HepG2 (cell line): ENCODE data around the gene PARN. TPM values are rescaled to one million over a fixed set of nuclear protein-coding genes. Genes with fewer than 3 reads are reported as not detected.
A peak's percentile ranks its signal among the peaks of the same experiment; 100 is the strongest.
"Not testable (repeated sequence)": the region's sequence is repeated elsewhere in the genome, so short reads cannot be mapped to it uniquely, and the experiment has no call there.

Experiments used
- ARHGAP35 ChIP-seq: sonication (generic); formaldehyde crosslinking; IDR thresholded peaks from 2 replicates; pipeline ENCODE4 v1.9.0; 2022; ENCODE audit warnings: mild to moderate bottlenecking, inconsistent platforms, moderate library complexity, missing genetic modification reagents, borderline replicate concordance
- ARID2 ChIP-seq: sonication (generic); formaldehyde crosslinking; IDR thresholded peaks from 2 replicates; pipeline ENCODE4 v1.8.1; 2022; ENCODE audit warnings: mild to moderate bottlenecking, missing genetic modification reagents, borderline replicate concordance
- CEBPG ChIP-seq: IDR thresholded peaks from 2 replicates; pipeline ENCODE4 v1.6.1; 2016
- DDIT3 ChIP-seq: sonication (generic); formaldehyde crosslinking; IDR thresholded peaks from 2 replicates; pipeline ENCODE4 v1.4.0; 2020; ENCODE audit warnings: mild to moderate bottlenecking, missing genetic modification reagents
- ESRRA ChIP-seq: sonication (generic); formaldehyde crosslinking; IDR thresholded peaks from 2 replicates; pipeline ENCODE4 v1.5.1; 2020; ENCODE audit warnings: mild to moderate bottlenecking, low read depth, missing genetic modification reagents
- ETV6 ChIP-seq: sonication (generic); formaldehyde crosslinking; conservative IDR thresholded peaks from 2 replicates; pipeline ENCODE4 v1.4.0; 2020; ENCODE audit warnings: missing genetic modification reagents
- FOSL2 ChIP-seq: sonication (generic); formaldehyde crosslinking; IDR thresholded peaks from 2 replicates; pipeline ENCODE4 v1.4.0; 2020; ENCODE audit warnings: missing genetic modification reagents
- FOXK2 ChIP-seq: fragments of 450-650 bp; IDR thresholded peaks from 2 replicates; pipeline ENCODE4 v1.6.1; 2016
- GFI1 ChIP-seq: sonication (generic); formaldehyde crosslinking; IDR thresholded peaks from 2 replicates; pipeline ENCODE4 v1.5.0; 2020; ENCODE audit warnings: missing genetic modification reagents, mild to moderate bottlenecking, borderline replicate concordance
- IRF2 ChIP-seq: IDR thresholded peaks from 2 replicates; pipeline ENCODE4 v1.6.1; 2018; ENCODE audit warnings: missing genetic modification reagents, missing compliant biosample characterization
- JUND ChIP-seq: sonication (generic); formaldehyde crosslinking; IDR thresholded peaks from 2 replicates; pipeline ENCODE4 v1.8.0; 2022; ENCODE audit warnings: mild to moderate bottlenecking, missing genetic modification reagents
- MEIS1 ChIP-seq: sonication (generic); formaldehyde crosslinking; IDR thresholded peaks from 2 replicates; pipeline ENCODE4 v1.9.0; 2021; ENCODE audit warnings: mild to moderate bottlenecking, missing genetic modification reagents, moderate library complexity, borderline replicate concordance
- NR2F6 ChIP-seq, 2 experiments: IDR thresholded peaks; 2 replicates each; pipeline ENCODE4 v1.6.1; 2016; ENCODE audit warnings: antibody characterized with exemption in 1 of 2, mild to moderate bottlenecking in 1 of 2
- RXRB ChIP-seq: IDR thresholded peaks from 2 replicates; pipeline ENCODE4 v1.6.1; 2016; ENCODE audit warnings: borderline replicate concordance, missing genetic modification reagents, missing compliant biosample characterization
- SP5 ChIP-seq: IDR thresholded peaks from 2 replicates; pipeline ENCODE4 v1.6.1; 2016; ENCODE audit warnings: low read depth, borderline replicate concordance
- TP53 ChIP-seq: sonication (generic); formaldehyde crosslinking; conservative IDR thresholded peaks from 2 replicates; pipeline ENCODE4 v1.4.0; 2020; ENCODE audit warnings: missing genetic modification reagents
- ZBTB21 ChIP-seq: sonication (generic); formaldehyde crosslinking; IDR thresholded peaks from 2 replicates; pipeline ENCODE4 v1.4.0; 2020; ENCODE audit warnings: missing genetic modification reagents
- ZBTB4 ChIP-seq: sonication (generic); formaldehyde crosslinking; IDR thresholded peaks from 2 replicates; pipeline ENCODE4 v1.4.0; 2020; ENCODE audit warnings: missing genetic modification reagents, mild to moderate bottlenecking, borderline replicate concordance
- ZFP1 ChIP-seq: IDR thresholded peaks from 2 replicates; pipeline ENCODE4 v1.6.1; 2016
- ZNF12 ChIP-seq: sonication (generic); formaldehyde crosslinking; IDR thresholded peaks from 2 replicates; pipeline ENCODE4 v1.5.0; 2020; ENCODE audit warnings: missing genetic modification reagents
- ZNF121 ChIP-seq: sonication (generic); formaldehyde crosslinking; IDR thresholded peaks from 2 replicates; pipeline ENCODE4 v1.5.0; 2020; ENCODE audit warnings: mild to moderate bottlenecking, missing genetic modification reagents
- ZNF317 ChIP-seq: sonication (generic); formaldehyde crosslinking; IDR thresholded peaks from 2 replicates; pipeline ENCODE4 v1.5.0; 2020; ENCODE audit warnings: mild to moderate bottlenecking, missing genetic modification reagents
- ZSCAN9 ChIP-seq: IDR thresholded peaks from 2 replicates; pipeline ENCODE4 v1.6.1; 2016; ENCODE audit warnings: borderline replicate concordance
- polyA plus RNA-seq, 8 experiments: library from polyadenylated mRNA; depleted of rRNA in 3 of 8; stranded (reverse) in 7 of 8; unstranded in 1 of 8; fragments of >200 nt; fragmentation: Illumina TruSeq in 4 of 8; extraction: Trizol in 4 of 8; gene quantifications; 2 replicates each; pipeline versions ENCODE4 v1.2.1 to v1.2.3, GENCODE V29; 2011 to 2016; ENCODE audit warnings: low read depth in 4 of 8, missing spikeins in 1 of 8, mixed read lengths in 1 of 8; ENCODE audit not compliant: insufficient read depth in 1 of 8
- total RNA-seq, 5 experiments: library from RNA; depleted of rRNA; stranded (reverse); fragments of >200 nt; fragmentation: Illumina TruSeq; extraction: Trizol; gene quantifications; 2 replicates each; pipeline ENCODE4 v1.2.3, GENCODE V29; 2016; ENCODE audit warnings: low read depth in 1 of 5
- TF ChIP-seq, protein P1 (sequence below): IDR thresholded peaks from 2 replicates; pipeline ENCODE4 v1.6.1; 2016; ENCODE audit warnings: low read depth, borderline replicate concordance
- TF ChIP-seq, protein P2 (sequence below): conservative IDR thresholded peaks from 2 replicates; pipeline ENCODE4 v1.6.1; 2018; ENCODE audit warnings: missing genetic modification reagents

The PARN gene
- total and polyA plus RNA-seq, 2 of the 13 experiments (the other 11 are each of a cell fraction or from before 2014, with no cell fraction given) = 13.3 to 47.6 TPM

GRCh38 chr16:14402114-14403000 is 227.7 kb downstream of the PARN start (continued):
- TF ChIP-seq, protein P1, sequence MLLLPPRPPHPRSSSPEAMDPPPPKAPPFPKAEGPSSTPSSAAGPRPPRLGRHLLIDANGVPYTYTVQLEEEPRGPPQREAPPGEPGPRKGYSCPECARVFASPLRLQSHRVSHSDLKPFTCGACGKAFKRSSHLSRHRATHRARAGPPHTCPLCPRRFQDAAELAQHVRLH (CRISPR knock-in tag) = peak; percentile 90; the same call in 1 of the 2 replicates
- TF ChIP-seq ZBTB21 (peak; percentile 15; the same call in 1 of the 2 replicates), CEBPG (0 out of 2 replicates have a peak, but pooled peaks have one; percentile 20), FOSL2 (peak; percentile 75), RXRB (CRISPR knock-in tag) (peak; percentile 76), ARID2 (CRISPR knock-in tag) (peak; percentile 94), ZFP1 (CRISPR knock-in tag) (0 out of 2 replicates have a peak, but pooled peaks have one; percentile 43), MEIS1 (CRISPR knock-in tag) (peak; percentile 82; the same call in 1 of the 2 replicates), ZNF121 (CRISPR knock-in tag) (0 out of 2 replicates have a peak, but pooled peaks have one; percentile 48), ZNF12 (CRISPR knock-in tag) (peak; percentile 11; the same call in 1 of the 2 replicates), NR2F6 (CRISPR knock-in tag; IDR thresholded peaks at IDR 0.05) (peak; percentile 81; the same call in 1 of the 2 replicates), ZNF317 (0 out of 2 replicates have a peak, but pooled peaks have one; percentile 42), ZBTB4 (0 out of 2 replicates have a peak, but pooled peaks have one; percentile 73), DDIT3 (peak; percentile 25; the same call in 1 of the 2 replicates), SP5 (CRISPR knock-in tag) (peak; percentile 97), ZSCAN9 (CRISPR knock-in tag) (peak; percentile 85; the same call in 1 of the 2 replicates), ESRRA (CRISPR knock-in tag) (peak; percentile 81), IRF2 (CRISPR knock-in tag) (peak; percentile 65; the same call in 1 of the 2 replicates), TP53 (CRISPR knock-in tag) (peak; percentile 69), GFI1 (CRISPR knock-in tag) (peak; percentile 65; the same call in 1 of the 2 replicates), JUND (CRISPR knock-in tag) (peak; percentile 73), ETV6 (0 out of 2 replicates have a peak, but pooled peaks have one; percentile 37), ARHGAP35 (CRISPR knock-in tag) (0 out of 2 replicates have a peak, but pooled peaks have one; percentile 17), FOXK2 (peak; percentile 75)
- TF ChIP-seq, protein P2, sequence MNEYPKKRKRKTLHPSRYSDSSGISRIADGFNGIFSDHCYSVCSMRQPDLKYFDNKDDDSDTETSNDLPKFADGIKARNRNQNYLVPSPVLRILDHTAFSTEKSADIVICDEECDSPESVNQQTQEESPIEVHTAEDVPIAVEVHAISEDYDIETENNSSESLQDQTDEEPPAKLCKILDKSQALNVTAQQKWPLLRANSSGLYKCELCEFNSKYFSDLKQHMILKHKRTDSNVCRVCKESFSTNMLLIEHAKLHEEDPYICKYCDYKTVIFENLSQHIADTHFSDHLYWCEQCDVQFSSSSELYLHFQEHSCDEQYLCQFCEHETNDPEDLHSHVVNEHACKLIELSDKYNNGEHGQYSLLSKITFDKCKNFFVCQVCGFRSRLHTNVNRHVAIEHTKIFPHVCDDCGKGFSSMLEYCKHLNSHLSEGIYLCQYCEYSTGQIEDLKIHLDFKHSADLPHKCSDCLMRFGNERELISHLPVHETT = peak; percentile 73; the same call in 1 of the 2 replicates
- TF ChIP-seq NR2F6 (IDR thresholded peaks at IDR 0.05) = not testable (repeated sequence)
